HCT116 (cell line): ENCODE data around the gene PRIMA1.

Experiments
- CTCF ChIP-seq, 3 experiments: fragments of 200-600 bp in 1 of 3; sonication (generic) in 1 of 3; IDR thresholded peaks in 2 of 3; conservative IDR thresholded peaks in 1 of 3; 2 replicates each; pipeline ENCODE4 v1.5.1; 2012 to 2017; ENCODE audit warnings: low read depth in 2 of 3, low read length in 2 of 3, antibody characterized with exemption in 1 of 3, borderline replicate concordance in 1 of 3, control low read depth in 1 of 3, mild to moderate bottlenecking in 1 of 3, mixed read lengths in 1 of 3, mixed run types in 1 of 3, moderate library complexity in 1 of 3; ENCODE audit not compliant: insufficient read depth in 1 of 3
- EGR1 ChIP-seq: IDR thresholded peaks from 2 replicates; pipeline ENCODE4 v1.6.1; 2012; ENCODE audit warnings: low read depth
- EZH2 ChIP-seq: fragments of 200-600 bp; sonication (generic); IDR thresholded peaks from 2 replicates; pipeline ENCODE4 v1.6.1; 2017; ENCODE audit warnings: antibody characterized with exemption, mixed run types
- EZH2phosphoT487 ChIP-seq: fragments of 200-600 bp; IDR thresholded peaks from 2 replicates; pipeline ENCODE4 v1.6.1; 2018; ENCODE audit warnings: antibody characterized with exemption, borderline replicate concordance
- MAX ChIP-seq: IDR thresholded peaks from 2 replicates; pipeline ENCODE4 v1.6.1; 2012
- POLR2A ChIP-seq: IDR thresholded peaks from 2 replicates; pipeline ENCODE4 v1.7.0; 2011; ENCODE audit warnings: borderline replicate concordance; ENCODE audit not compliant: insufficient read depth, insufficient read length; ENCODE audit errors: extremely low read depth
- SIN3A ChIP-seq: IDR thresholded peaks from 2 replicates; pipeline ENCODE4 v1.6.1; 2012; ENCODE audit warnings: low read depth
- ZNF274 ChIP-seq: fragments of 200-500 bp; sonication (Bioruptor generic); IDR thresholded peaks from 2 replicates; pipeline ENCODE4 v1.6.1; 2014; ENCODE audit warnings: mild to moderate bottlenecking, low read depth, low read length, inconsistent platforms

- no peak for TF ChIP-seq EGR1
- no peak for TF ChIP-seq CTCF (IDR thresholded peaks at IDR 0.05 in 2 of 3, conservative IDR thresholded peaks at IDR 0.05 in 1 of 3; ENCODE audit: borderline replicate concordance in 1 of 3, insufficient read depth in 1 of 3, low read depth in 2 of 3, low read length in 2 of 3)
- TF ChIP-seq EZH2: no peak
- TF ChIP-seq SIN3A: no peak
- no peak for TF ChIP-seq POLR2A
- TF ChIP-seq EZH2phosphoT487: no peak
- TF ChIP-seq MAX: no peak
- no peak for TF ChIP-seq ZNF274
Measured at GRCh38 chr14:93747102-93747501, 41.2 kb downstream of the PRIMA1 start.
